H9 (cell line): Measurements from ENCODE around the gene AMOTL1. TPM values are rescaled to one million over a fixed set of nuclear protein-coding genes. Genes with fewer than 3 reads are reported as not detected.

Experiments used
- DNase-seq: peaks from one replicate; pipeline ENCODE4 v3.0.0-alpha.2; 2017
- H2AFZ ChIP-seq: one replicate; pipeline ENCODE4 v1.6.1; 2013; ENCODE audit warnings: mild to moderate bottlenecking, low read length, control low read depth, moderate library complexity
- H2AK5ac ChIP-seq: 2 replicates; pipeline ENCODE4 v1.6.1; 2013; ENCODE audit warnings: low read length, control low read depth, mixed read lengths; ENCODE audit not compliant: insufficient read length
- H2BK120ac ChIP-seq: one replicate; pipeline ENCODE4 v1.6.1; 2013; ENCODE audit warnings: low read depth, mild to moderate bottlenecking, low read length, control low read depth, inconsistent platforms; ENCODE audit not compliant: poor library complexity, severe bottlenecking
- H2BK12ac ChIP-seq: 2 replicates; pipeline ENCODE4 v1.6.1; 2013; ENCODE audit warnings: low read length, control low read depth, mixed read lengths, low read depth; ENCODE audit not compliant: insufficient read length
- H2BK15ac ChIP-seq: 2 replicates; pipeline ENCODE4 v1.6.1; 2013; ENCODE audit warnings: low read depth, low read length, control low read depth
- H2BK20ac ChIP-seq: one replicate; pipeline ENCODE4 v1.6.1; 2013; ENCODE audit warnings: low read depth, mild to moderate bottlenecking, low read length, control low read depth, inconsistent platforms; ENCODE audit not compliant: poor library complexity, severe bottlenecking
- H2BK5ac ChIP-seq: 2 replicates; pipeline ENCODE4 v1.6.1; 2013; ENCODE audit warnings: low read length, control low read depth, mixed read lengths; ENCODE audit not compliant: insufficient read length
- H3K14ac ChIP-seq: 2 replicates; pipeline ENCODE4 v1.6.1; 2013; ENCODE audit warnings: low read length, control low read depth; ENCODE audit not compliant: insufficient read depth
- H3K18ac ChIP-seq: 2 replicates; pipeline ENCODE4 v1.6.1; 2013; ENCODE audit warnings: low read depth, mild to moderate bottlenecking, mixed read lengths, low read length, control low read depth; ENCODE audit not compliant: insufficient read length
- H3K23ac ChIP-seq: 2 replicates; pipeline ENCODE4 v1.6.1; 2013; ENCODE audit warnings: low read length, control low read depth, mixed read lengths, low read depth; ENCODE audit not compliant: insufficient read length
- H3K23me2 ChIP-seq: 2 replicates; pipeline ENCODE4 v1.6.1; 2013; ENCODE audit warnings: low read depth, mild to moderate bottlenecking, mixed read lengths, low read length, control low read depth; ENCODE audit not compliant: insufficient read length, poor library complexity, severe bottlenecking
- H3K27ac ChIP-seq: 2 replicates; pipeline ENCODE4 v1.5.1; 2013; ENCODE audit warnings: low read length, control low read depth, mixed read lengths, low read depth; ENCODE audit not compliant: insufficient read length
- H3K27me3 ChIP-seq: 2 replicates; pipeline ENCODE4 v1.6.1; 2013; ENCODE audit warnings: low read length, control low read depth, inconsistent platforms; ENCODE audit not compliant: insufficient read depth
- H3K4ac ChIP-seq: 2 replicates; pipeline ENCODE4 v1.6.1; 2013; ENCODE audit warnings: low read depth, mild to moderate bottlenecking, control low read depth, inconsistent platforms, low read length, moderate library complexity
- H3K4me1 ChIP-seq: 2 replicates; pipeline ENCODE4 v1.6.1; 2013; ENCODE audit warnings: low read length, control low read depth, inconsistent platforms; ENCODE audit not compliant: insufficient read depth
- H3K4me2 ChIP-seq: 2 replicates; pipeline ENCODE4 v1.6.1; 2013; ENCODE audit warnings: low read length, control low read depth, mixed read lengths; ENCODE audit not compliant: insufficient read length, insufficient read depth
- H3K56ac ChIP-seq: 2 replicates; pipeline ENCODE4 v1.6.1; 2013; ENCODE audit warnings: low read depth, mild to moderate bottlenecking, mixed read lengths, low read length, control low read depth; ENCODE audit not compliant: insufficient read length
- H3K79me1 ChIP-seq: 2 replicates; pipeline ENCODE4 v1.6.1; 2013; ENCODE audit warnings: low read depth, mild to moderate bottlenecking, moderate library complexity, low read length, control low read depth, inconsistent platforms; ENCODE audit not compliant: insufficient read depth, poor library complexity, severe bottlenecking
- H3K79me2 ChIP-seq: 2 replicates; pipeline ENCODE4 v1.6.1; 2013; ENCODE audit warnings: low read length, control low read depth, inconsistent platforms; ENCODE audit not compliant: insufficient read depth
- H3K9ac ChIP-seq: 2 replicates; pipeline ENCODE4 v1.6.1; 2013; ENCODE audit warnings: low read length, control low read depth, mixed read lengths; ENCODE audit not compliant: insufficient read length; ENCODE audit errors: extremely low read depth
- H3K9me3 ChIP-seq: one replicate; pipeline ENCODE4 v1.6.1; 2013; ENCODE audit warnings: low read depth, low read length, inconsistent platforms; ENCODE audit not compliant: control insufficient read depth
- H3T11ph ChIP-seq: one replicate; pipeline ENCODE4 v1.6.1; 2013; ENCODE audit warnings: mild to moderate bottlenecking, low read length, control low read depth, inconsistent platforms
- H4K20me1 ChIP-seq: one replicate; pipeline ENCODE4 v1.6.1; 2013; ENCODE audit not compliant: control insufficient read depth, insufficient read length, insufficient read depth
- H4K5ac ChIP-seq: 2 replicates; pipeline ENCODE4 v1.6.1; 2013; ENCODE audit warnings: low read depth, mild to moderate bottlenecking, mixed read lengths, low read length, control low read depth; ENCODE audit not compliant: insufficient read length
- H4K8ac ChIP-seq: replicated peaks from 2 replicates; pipeline ENCODE4 v1.6.1; 2013; ENCODE audit warnings: low read length, control low read depth, mixed read lengths, low read depth; ENCODE audit not compliant: insufficient read length
- H4K91ac ChIP-seq: 2 replicates; pipeline ENCODE4 v1.6.1; 2013; ENCODE audit warnings: low read depth, mild to moderate bottlenecking, moderate library complexity, mixed read lengths, low read length, control low read depth; ENCODE audit not compliant: insufficient read length
- H3K27ac Mint-ChIP-seq, 3 experiments: 2 replicates in 2 of 3; 3 replicates in 1 of 3; pipeline ENCODE4 v1.8.0; 2020 to 2021; ENCODE audit warnings: mixed read lengths in 3 of 3, mild to moderate bottlenecking in 1 of 3, moderate library complexity in 1 of 3
- H3K27me3 Mint-ChIP-seq: 2 replicates; pipeline ENCODE4 v1.8.0; 2021; ENCODE audit warnings: low read depth, mild to moderate bottlenecking, moderate library complexity, mixed read lengths
- H3K36me3 Mint-ChIP-seq, 3 experiments: 2 replicates in 2 of 3; 3 replicates in 1 of 3; pipeline ENCODE4 v1.8.0; 2020 to 2021; ENCODE audit warnings: low read depth in 3 of 3, mixed read lengths in 3 of 3; ENCODE audit not compliant: insufficient read depth in 1 of 3
- H3K4me1 Mint-ChIP-seq, 2 experiments: 2 replicates each; pipeline ENCODE4 v1.8.0; 2020; ENCODE audit warnings: mixed read lengths in 2 of 2
- H3K4me3 Mint-ChIP-seq, 2 experiments: 2 replicates in 1 of 2; 3 replicates in 1 of 2; pipeline ENCODE4 v1.8.0; 2020 to 2021; ENCODE audit warnings: mild to moderate bottlenecking in 2 of 2, mixed read lengths in 2 of 2, moderate library complexity in 1 of 2
- H3K9me3 Mint-ChIP-seq, 2 experiments: 2 replicates in 1 of 2; 3 replicates in 1 of 2; pipeline ENCODE4 v1.8.0; 2020; ENCODE audit warnings: mild to moderate bottlenecking in 2 of 2, mixed read lengths in 2 of 2, moderate library complexity in 1 of 2
- CTCF ChIP-seq: fragments of 200-600 bp; sonication (generic); conservative IDR thresholded peaks from 3 replicates; pipeline ENCODE4 v1.8.0; 2021; ENCODE audit warnings: antibody characterized with exemption, mild to moderate bottlenecking
- WGBS: extraction: QIAGEN DNeasy Blood & Tissue Kit; methylation state at CpG from one replicate; pipeline ENCODE4 v1.1.7; 2013; ENCODE audit warnings: missing lambda C conversion rate, low lambda C conversion rate, mixed read lengths; ENCODE audit not compliant: insufficient read length; ENCODE audit errors: extremely low coverage; 5-methylcytosine and 5-hydroxymethylcytosine counted together
- total RNA-seq: library from RNA; stranded (reverse); gene quantifications from 2 replicates; pipeline ENCODE4 v1.2.1, GENCODE V29; 2021

The AMOTL1 gene
- total RNA-seq, 1 experiment from 2014 or later = 18.5 TPM

GRCh38 chr11:94814272-94814976, 46.3 kb downstream of the AMOTL1 start:
- Histone ChIP-seq H2BK12ac (no peak overlapping the region), H2BK120ac (no peak overlapping the region), H3K23ac (no peak overlapping the region), H3K4me2 (no peak overlapping the region), H2BK20ac (no peak overlapping the region), H4K8ac (no peak overlapping the region), H2BK5ac (no peak overlapping the region), H3K23me2 (no peaks in the 10 kb centered on the region), H3K14ac (no peak overlapping the region), H3K27ac (no peak overlapping the region), H3K9ac (no peak overlapping the region), H3T11ph (no peak overlapping the region), H3K79me2 (no peaks in the 10 kb centered on the region), H2AFZ (no peak overlapping the region), H4K91ac (no peak overlapping the region), H2BK15ac (no peak overlapping the region), H4K20me1 (no peaks in the 10 kb centered on the region), H3K9me3 (peaks cover 30% of the 10 kb centered on the region), H2AK5ac (no peak overlapping the region), H3K56ac (no peak overlapping the region), H4K5ac (no peak overlapping the region), H3K4ac (no peak overlapping the region), H3K79me1 (no peaks in the 10 kb centered on the region), H3K18ac (no peak overlapping the region), H3K4me1 (no peaks in the 10 kb centered on the region; the same call in 1 of the 2 replicates), H3K27me3 (no peaks in the 10 kb centered on the region)
- no peak for DNase-seq
- Mint-ChIP-seq H3K9me3 (peaks cover 41 to 54% of the 10 kb centered on the region in 2 experiments), H3K4me3 (no peak overlapping the region), H3K27me3 (no peaks in the 10 kb centered on the region; the same call in 1 of the 2 replicates), H3K36me3 (peaks cover 58 to 70% (median 58%) of the 10 kb centered on the region in 3 experiments), H3K4me1 (peaks cover 11 to 16% of the 10 kb centered on the region in 2 experiments; a peak in 3 of 4 replicates), H3K27ac (no peak overlapping the region)
- TF ChIP-seq CTCF = no peak
- WGBS = no CpG with 5 or more reads among the region's 7 CpGs
